Subcutaneous abdominal adipose tissue (tissue), 5 donors: ENCODE measurements around the gene PSEN1.
A peak's percentile ranks its signal among the peaks of the same experiment; 100 is the strongest.

Experiments
- H3K27ac ChIP-seq: one replicate; pipeline ENCODE4 v1.7.0; 2013; ENCODE audit warnings: low read depth, mild to moderate bottlenecking, inconsistent platforms, low read length, moderate library complexity
- H3K27me3 ChIP-seq, 5 donors: one replicate each; pipeline ENCODE4 v1.7.0; 2013; ENCODE audit warnings: low read length in 5 of 5, inconsistent platforms in 1 of 5; ENCODE audit not compliant: control insufficient read depth in 5 of 5, insufficient read depth in 4 of 5
- H3K36me3 ChIP-seq, 5 donors: one replicate each; pipeline ENCODE4 v1.7.0; 2013; ENCODE audit warnings: low read length in 5 of 5; ENCODE audit not compliant: control insufficient read depth in 5 of 5, insufficient read depth in 5 of 5
- H3K4me1 ChIP-seq, 5 donors: one replicate each; pipeline ENCODE4 v1.7.0; 2013; ENCODE audit warnings: low read length in 5 of 5, mild to moderate bottlenecking in 3 of 5, moderate library complexity in 1 of 5; ENCODE audit not compliant: control insufficient read depth in 5 of 5, insufficient read depth in 5 of 5
- H3K4me3 ChIP-seq, 5 donors: one replicate each; pipeline ENCODE4 v1.7.0; 2013; ENCODE audit warnings: low read length in 5 of 5, low read depth in 1 of 5
- H3K9ac ChIP-seq, 5 donors: one replicate each; pipeline ENCODE4 v1.7.0; 2013; ENCODE audit warnings: low read length in 5 of 5, mild to moderate bottlenecking in 4 of 5, moderate library complexity in 3 of 5
- H3K9me3 ChIP-seq, 5 donors: one replicate each; pipeline ENCODE4 v1.7.0; 2013; ENCODE audit warnings: low read length in 5 of 5; ENCODE audit not compliant: control insufficient read depth in 5 of 5
- donor health status: healthy.
- donor health status: healthy.
- donor health status: healthy.
- donor health status: healthy.
- donor health status: healthy.

Gene PSEN1

DNA sequence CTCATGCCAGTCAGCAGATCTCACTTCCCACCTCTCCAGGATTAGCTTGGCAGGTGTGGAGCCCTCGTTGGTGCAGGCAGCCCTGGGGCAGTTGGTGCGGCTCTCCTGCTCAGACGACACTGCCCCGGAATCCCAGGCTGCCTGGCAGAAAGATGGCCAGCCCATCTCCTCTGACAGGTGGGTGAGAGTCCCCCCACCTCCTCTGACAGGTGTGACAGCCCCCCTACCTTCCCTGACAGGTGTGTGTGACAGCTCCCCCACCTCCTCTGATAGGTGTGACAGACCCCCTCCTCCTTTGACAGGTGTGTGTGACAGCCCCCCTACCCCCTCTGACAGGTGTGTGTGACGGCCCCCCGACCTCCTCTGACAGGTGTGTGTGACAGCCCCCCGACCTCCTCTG lies 127.3 kb downstream of the PSEN1 start:
- Histone ChIP-seq H3K9me3 (no peaks in the 10 kb centered on the region), H3K4me1 (peaks cover 0 to 3% (median 0%) of the 10 kb centered on the region in 5 donors), H3K27me3 (no peaks in the 10 kb centered on the region), H3K27ac (no peak overlapping the region), H3K9ac (no peak overlapping the region), H3K36me3 (peaks cover 0 to 7% (median 0%) of the 10 kb centered on the region in 5 donors), H3K4me3 (no peak overlapping the region)

GRCh38 chr14:73264080-73264884 lies 128.0 kb downstream of the PSEN1 start:
- no peak overlapping the region for H3K27ac ChIP-seq
- peaks cover 0 to under 1% (median under 1%) of the 10 kb centered on the region in 5 donors for H3K4me1 ChIP-seq
- no peak overlapping the region for H3K9ac ChIP-seq
- no peaks in the 10 kb centered on the region for H3K27me3 ChIP-seq
- peaks cover 0 to 7% (median 0%) of the 10 kb centered on the region in 5 donors for H3K36me3 ChIP-seq
- no peak overlapping the region for H3K4me3 ChIP-seq
- no peaks in the 10 kb centered on the region for H3K9me3 ChIP-seq

DNA sequence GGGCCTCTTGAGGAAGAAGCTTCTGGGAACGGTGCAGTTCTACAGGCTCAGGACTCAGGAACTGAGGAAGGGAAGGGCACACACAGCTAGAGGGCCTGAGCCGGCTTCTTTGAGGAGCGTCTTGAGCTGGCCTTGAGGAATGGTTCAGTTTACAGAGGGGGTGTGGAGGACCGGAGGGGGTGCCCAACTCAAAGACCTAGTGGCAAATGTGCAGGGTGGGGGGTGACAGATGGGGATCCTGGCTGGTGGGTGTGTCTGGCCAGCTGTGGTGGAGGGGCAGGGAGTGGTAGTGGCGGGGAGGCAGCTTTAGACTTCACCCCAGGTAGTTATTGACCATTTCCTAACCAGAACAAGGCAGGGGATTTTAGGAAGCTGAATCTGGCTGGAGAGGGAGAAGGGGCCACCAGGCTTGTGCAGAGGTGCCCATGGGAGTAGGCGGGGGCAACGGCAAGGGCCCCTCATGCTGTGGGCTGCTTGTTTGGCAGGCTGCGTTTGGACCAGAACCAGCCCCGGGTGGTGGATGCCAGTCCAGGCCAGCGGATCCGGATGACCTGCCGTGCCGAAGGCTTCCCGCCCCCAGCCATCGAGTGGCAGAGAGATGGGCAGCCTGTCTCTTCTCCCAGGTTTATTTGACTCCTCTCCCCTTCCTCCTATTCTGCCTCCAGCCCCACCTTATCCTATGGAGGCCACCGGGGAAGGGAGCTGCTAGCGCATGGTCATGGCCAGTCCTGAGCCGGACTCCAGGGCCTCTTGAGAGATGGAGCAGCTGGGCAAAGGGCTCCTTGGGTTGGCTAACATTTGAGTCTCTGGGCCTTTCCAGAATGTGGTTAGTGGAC lies 128.8 kb downstream of the PSEN1 start:
- Histone ChIP-seq H3K9ac (no peak overlapping the region), H3K9me3 (no peaks in the 10 kb centered on the region), H3K27ac (no peak overlapping the region), H3K4me1 (peaks cover 4 to 9% (median 7%) of the 10 kb centered on the region in 5 donors), H3K4me3 (no peak overlapping the region), H3K36me3 (peaks cover 0 to 7% (median 0%) of the 10 kb centered on the region in 5 donors), H3K27me3 (no peaks in the 10 kb centered on the region)

GRCh38 chr14:73265721-73266046 lies 129.4 kb downstream of the PSEN1 start:
- Histone ChIP-seq H3K9ac (no peak overlapping the region), H3K36me3 (peaks cover 0 to 7% (median 0%) of the 10 kb centered on the region in 5 donors), H3K27ac (no peak overlapping the region), H3K4me3 (no peak overlapping the region), H3K9me3 (no peaks in the 10 kb centered on the region), H3K4me1 (peaks cover 4 to 14% (median 12%) of the 10 kb centered on the region in 5 donors), H3K27me3 (no peaks in the 10 kb centered on the region)

DNA sequence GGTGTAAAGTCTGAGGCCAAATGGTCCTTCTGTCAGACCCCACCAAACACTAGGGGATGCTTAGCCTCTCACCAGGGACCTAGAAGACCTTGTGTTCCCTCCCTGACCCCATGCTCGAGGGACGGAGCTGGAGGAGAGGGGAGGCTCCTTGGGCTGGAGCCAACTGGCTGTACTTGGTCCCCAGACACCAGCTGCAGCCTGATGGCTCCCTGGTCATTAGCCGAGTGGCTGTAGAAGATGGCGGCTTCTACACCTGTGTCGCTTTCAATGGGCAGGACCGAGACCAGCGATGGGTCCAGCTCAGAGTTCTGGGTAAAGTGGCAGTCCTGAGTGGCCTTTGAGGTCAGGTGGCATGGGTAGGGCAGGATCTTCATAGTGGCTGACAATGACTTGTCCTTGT lies 130.0 kb downstream of the PSEN1 start:
- H3K36me3 ChIP-seq = peaks cover 0 to 7% (median 0%) of the 10 kb centered on the region in 5 donors
- H3K9me3 ChIP-seq = no peaks in the 10 kb centered on the region
- no peak overlapping the region for H3K4me3 ChIP-seq
- peaks cover 4 to 14% (median 12%) of the 10 kb centered on the region in 5 donors for H3K4me1 ChIP-seq
- no peak overlapping the region for H3K27ac ChIP-seq
- no peaks in the 10 kb centered on the region for H3K27me3 ChIP-seq
- no peak overlapping the region for H3K9ac ChIP-seq

DNA sequence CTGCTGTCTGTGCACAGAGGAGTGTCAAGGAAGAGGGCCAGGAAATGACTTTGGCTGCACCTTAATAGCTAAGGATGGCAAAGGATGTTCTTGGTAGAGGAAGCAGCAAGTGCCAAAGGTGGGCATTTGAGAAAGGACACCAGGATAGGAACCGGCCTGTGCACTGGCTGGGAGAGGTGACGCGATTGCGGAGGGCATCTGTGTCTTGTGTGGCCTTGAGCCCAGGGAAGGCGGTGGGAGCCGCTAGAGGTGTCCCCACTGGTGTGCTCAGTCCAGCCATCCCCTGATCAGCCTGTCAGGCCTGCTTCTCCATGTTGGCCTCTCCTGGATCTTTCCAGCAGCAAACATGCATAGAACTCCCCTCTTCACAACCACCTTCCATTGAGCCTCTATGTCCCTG lies 131.2 kb downstream of the PSEN1 start:
- Histone ChIP-seq H3K4me1 (peaks cover 4 to 16% (median 13%) of the 10 kb centered on the region in 5 donors), H3K9ac (no peak overlapping the region), H3K27me3 (no peaks in the 10 kb centered on the region), H3K36me3 (peaks cover 0 to 7% (median 0%) of the 10 kb centered on the region in 5 donors), H3K9me3 (no peaks in the 10 kb centered on the region), H3K27ac (no peak overlapping the region), H3K4me3 (no peak overlapping the region)

DNA sequence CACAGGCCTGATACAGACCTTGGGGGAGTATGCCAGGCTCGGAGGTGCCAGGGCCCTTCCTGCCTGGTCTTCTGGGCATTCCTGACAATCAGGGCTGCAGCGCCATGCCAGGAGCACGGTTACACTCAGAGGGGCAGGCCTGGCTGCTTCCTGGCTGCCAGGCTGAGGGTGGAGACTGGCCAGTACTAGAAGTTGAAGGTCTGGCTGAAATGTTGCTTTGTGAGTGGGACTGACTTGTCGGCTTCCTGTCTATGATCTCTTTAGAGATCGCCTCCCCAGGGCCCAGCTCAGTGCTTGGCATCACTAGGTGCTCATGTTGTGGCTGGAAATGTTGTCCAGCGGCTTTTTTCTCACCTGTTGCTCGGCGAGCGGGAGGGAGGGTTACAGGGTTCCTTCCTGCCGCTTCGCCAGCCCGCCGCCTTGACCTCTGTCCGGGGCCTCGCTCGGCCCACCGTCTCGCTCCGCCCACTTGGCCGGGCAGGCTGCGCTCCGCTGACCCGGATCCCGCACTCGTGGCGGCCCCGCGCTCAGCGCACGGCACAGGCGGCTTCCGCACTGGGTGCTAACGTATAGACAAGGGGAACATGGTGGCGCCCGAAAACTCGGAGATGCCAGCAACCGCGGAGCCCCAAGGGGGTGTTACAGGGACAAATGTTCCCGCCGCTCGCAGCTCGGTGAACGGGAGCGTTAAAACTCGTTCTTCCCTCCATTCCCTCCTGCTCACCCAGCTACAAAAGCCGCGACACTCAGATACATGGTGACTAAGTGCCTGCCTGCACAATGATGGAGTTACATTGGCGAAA lies 133.6 kb downstream of the PSEN1 start:
- Histone ChIP-seq H3K27me3 (no peaks in the 10 kb centered on the region), H3K9ac (peak overlapping the region in 4 of 5 donors; percentile 6 to 76 (median 38)), H3K4me1 (peaks cover 4 to 18% (median 13%) of the 10 kb centered on the region in 5 donors), H3K27ac (peak overlapping the region; percentile 49), H3K9me3 (no peaks in the 10 kb centered on the region), H3K36me3 (peaks cover 0 to 23% (median 11%) of the 10 kb centered on the region in 5 donors), H3K4me3 (peak overlapping the region; percentile 45 to 74 (median 66))

- Histone ChIP-seq H3K27me3 (no peaks in the 10 kb centered on the region), H3K9me3 (no peaks in the 10 kb centered on the region), H3K27ac (no peak overlapping the region), H3K4me3 (no peak overlapping the region), H3K4me1 (peaks cover 4 to 24% (median 17%) of the 10 kb centered on the region in 5 donors), H3K36me3 (peaks cover 5 to 46% (median 29%) of the 10 kb centered on the region in 5 donors), H3K9ac (no peak overlapping the region)
These were observed 136.1 kb downstream of the PSEN1 start for GRCh38 chr14:73272393-73272792.
